H9 (cell line): Measurements from ENCODE around the gene ZBTB17. TPM values are rescaled to one million over a fixed set of nuclear protein-coding genes. Genes with fewer than 3 reads are reported as not detected.

Experiments
- DNase-seq: peaks from one replicate; pipeline ENCODE4 v3.0.0-alpha.2; 2017
- H2AFZ ChIP-seq: one replicate; pipeline ENCODE4 v1.6.1; 2013; ENCODE audit warnings: mild to moderate bottlenecking, low read length, control low read depth, moderate library complexity
- H2AK5ac ChIP-seq: 2 replicates; pipeline ENCODE4 v1.6.1; 2013; ENCODE audit warnings: low read length, control low read depth, mixed read lengths; ENCODE audit not compliant: insufficient read length
- H2BK120ac ChIP-seq: one replicate; pipeline ENCODE4 v1.6.1; 2013; ENCODE audit warnings: low read depth, mild to moderate bottlenecking, low read length, control low read depth, inconsistent platforms; ENCODE audit not compliant: poor library complexity, severe bottlenecking
- H2BK12ac ChIP-seq: 2 replicates; pipeline ENCODE4 v1.6.1; 2013; ENCODE audit warnings: low read length, control low read depth, mixed read lengths, low read depth; ENCODE audit not compliant: insufficient read length
- H2BK15ac ChIP-seq: 2 replicates; pipeline ENCODE4 v1.6.1; 2013; ENCODE audit warnings: low read depth, low read length, control low read depth
- H2BK20ac ChIP-seq: one replicate; pipeline ENCODE4 v1.6.1; 2013; ENCODE audit warnings: low read depth, mild to moderate bottlenecking, low read length, control low read depth, inconsistent platforms; ENCODE audit not compliant: poor library complexity, severe bottlenecking
- H2BK5ac ChIP-seq: 2 replicates; pipeline ENCODE4 v1.6.1; 2013; ENCODE audit warnings: low read length, control low read depth, mixed read lengths; ENCODE audit not compliant: insufficient read length
- H3K14ac ChIP-seq: 2 replicates; pipeline ENCODE4 v1.6.1; 2013; ENCODE audit warnings: low read length, control low read depth; ENCODE audit not compliant: insufficient read depth
- H3K18ac ChIP-seq: 2 replicates; pipeline ENCODE4 v1.6.1; 2013; ENCODE audit warnings: low read depth, mild to moderate bottlenecking, mixed read lengths, low read length, control low read depth; ENCODE audit not compliant: insufficient read length
- H3K23ac ChIP-seq: 2 replicates; pipeline ENCODE4 v1.6.1; 2013; ENCODE audit warnings: low read length, control low read depth, mixed read lengths, low read depth; ENCODE audit not compliant: insufficient read length
- H3K23me2 ChIP-seq: 2 replicates; pipeline ENCODE4 v1.6.1; 2013; ENCODE audit warnings: low read depth, mild to moderate bottlenecking, mixed read lengths, low read length, control low read depth; ENCODE audit not compliant: insufficient read length, poor library complexity, severe bottlenecking
- H3K27ac ChIP-seq: 2 replicates; pipeline ENCODE4 v1.5.1; 2013; ENCODE audit warnings: low read length, control low read depth, mixed read lengths, low read depth; ENCODE audit not compliant: insufficient read length
- H3K27me3 ChIP-seq: 2 replicates; pipeline ENCODE4 v1.6.1; 2013; ENCODE audit warnings: low read length, control low read depth, inconsistent platforms; ENCODE audit not compliant: insufficient read depth
- H3K4ac ChIP-seq: 2 replicates; pipeline ENCODE4 v1.6.1; 2013; ENCODE audit warnings: low read depth, mild to moderate bottlenecking, control low read depth, inconsistent platforms, low read length, moderate library complexity
- H3K4me1 ChIP-seq: 2 replicates; pipeline ENCODE4 v1.6.1; 2013; ENCODE audit warnings: low read length, control low read depth, inconsistent platforms; ENCODE audit not compliant: insufficient read depth
- H3K4me2 ChIP-seq: 2 replicates; pipeline ENCODE4 v1.6.1; 2013; ENCODE audit warnings: low read length, control low read depth, mixed read lengths; ENCODE audit not compliant: insufficient read length, insufficient read depth
- H3K56ac ChIP-seq: 2 replicates; pipeline ENCODE4 v1.6.1; 2013; ENCODE audit warnings: low read depth, mild to moderate bottlenecking, mixed read lengths, low read length, control low read depth; ENCODE audit not compliant: insufficient read length
- H3K79me1 ChIP-seq: 2 replicates; pipeline ENCODE4 v1.6.1; 2013; ENCODE audit warnings: low read depth, mild to moderate bottlenecking, moderate library complexity, low read length, control low read depth, inconsistent platforms; ENCODE audit not compliant: insufficient read depth, poor library complexity, severe bottlenecking
- H3K79me2 ChIP-seq: 2 replicates; pipeline ENCODE4 v1.6.1; 2013; ENCODE audit warnings: low read length, control low read depth, inconsistent platforms; ENCODE audit not compliant: insufficient read depth
- H3K9ac ChIP-seq: 2 replicates; pipeline ENCODE4 v1.6.1; 2013; ENCODE audit warnings: low read length, control low read depth, mixed read lengths; ENCODE audit not compliant: insufficient read length; ENCODE audit errors: extremely low read depth
- H3K9me3 ChIP-seq: one replicate; pipeline ENCODE4 v1.6.1; 2013; ENCODE audit warnings: low read depth, low read length, inconsistent platforms; ENCODE audit not compliant: control insufficient read depth
- H3T11ph ChIP-seq: one replicate; pipeline ENCODE4 v1.6.1; 2013; ENCODE audit warnings: mild to moderate bottlenecking, low read length, control low read depth, inconsistent platforms
- H4K20me1 ChIP-seq: one replicate; pipeline ENCODE4 v1.6.1; 2013; ENCODE audit not compliant: control insufficient read depth, insufficient read length, insufficient read depth
- H4K5ac ChIP-seq: 2 replicates; pipeline ENCODE4 v1.6.1; 2013; ENCODE audit warnings: low read depth, mild to moderate bottlenecking, mixed read lengths, low read length, control low read depth; ENCODE audit not compliant: insufficient read length
- H4K8ac ChIP-seq: replicated peaks from 2 replicates; pipeline ENCODE4 v1.6.1; 2013; ENCODE audit warnings: low read length, control low read depth, mixed read lengths, low read depth; ENCODE audit not compliant: insufficient read length
- H4K91ac ChIP-seq: 2 replicates; pipeline ENCODE4 v1.6.1; 2013; ENCODE audit warnings: low read depth, mild to moderate bottlenecking, moderate library complexity, mixed read lengths, low read length, control low read depth; ENCODE audit not compliant: insufficient read length
- H3K27ac Mint-ChIP-seq, 3 experiments: 2 replicates in 2 of 3; 3 replicates in 1 of 3; pipeline ENCODE4 v1.8.0; 2020 to 2021; ENCODE audit warnings: mixed read lengths in 3 of 3, mild to moderate bottlenecking in 1 of 3, moderate library complexity in 1 of 3
- H3K27me3 Mint-ChIP-seq: 2 replicates; pipeline ENCODE4 v1.8.0; 2021; ENCODE audit warnings: low read depth, mild to moderate bottlenecking, moderate library complexity, mixed read lengths
- H3K36me3 Mint-ChIP-seq, 3 experiments: 2 replicates in 2 of 3; 3 replicates in 1 of 3; pipeline ENCODE4 v1.8.0; 2020 to 2021; ENCODE audit warnings: low read depth in 3 of 3, mixed read lengths in 3 of 3; ENCODE audit not compliant: insufficient read depth in 1 of 3
- H3K4me1 Mint-ChIP-seq, 2 experiments: 2 replicates each; pipeline ENCODE4 v1.8.0; 2020; ENCODE audit warnings: mixed read lengths in 2 of 2
- H3K4me3 Mint-ChIP-seq, 2 experiments: 2 replicates in 1 of 2; 3 replicates in 1 of 2; pipeline ENCODE4 v1.8.0; 2020 to 2021; ENCODE audit warnings: mild to moderate bottlenecking in 2 of 2, mixed read lengths in 2 of 2, moderate library complexity in 1 of 2
- H3K9me3 Mint-ChIP-seq, 2 experiments: 2 replicates in 1 of 2; 3 replicates in 1 of 2; pipeline ENCODE4 v1.8.0; 2020; ENCODE audit warnings: mild to moderate bottlenecking in 2 of 2, mixed read lengths in 2 of 2, moderate library complexity in 1 of 2
- WGBS: extraction: QIAGEN DNeasy Blood & Tissue Kit; methylation state at CpG from one replicate; pipeline ENCODE4 v1.1.7; 2013; ENCODE audit warnings: missing lambda C conversion rate, low lambda C conversion rate, mixed read lengths; ENCODE audit not compliant: insufficient read length; ENCODE audit errors: extremely low coverage; 5-methylcytosine and 5-hydroxymethylcytosine counted together
- total RNA-seq: library from RNA; stranded (reverse); gene quantifications from 2 replicates; pipeline ENCODE4 v1.2.1, GENCODE V29; 2021
- TF ChIP-seq, protein P1 (sequence below): fragments of 200-600 bp; sonication (generic); conservative IDR thresholded peaks from 3 replicates; pipeline ENCODE4 v1.8.0; 2021; ENCODE audit warnings: antibody characterized with exemption, mild to moderate bottlenecking

ZBTB17 gene
- total RNA-seq, 1 experiment from 2014 or later = 16.5 TPM

DNA sequence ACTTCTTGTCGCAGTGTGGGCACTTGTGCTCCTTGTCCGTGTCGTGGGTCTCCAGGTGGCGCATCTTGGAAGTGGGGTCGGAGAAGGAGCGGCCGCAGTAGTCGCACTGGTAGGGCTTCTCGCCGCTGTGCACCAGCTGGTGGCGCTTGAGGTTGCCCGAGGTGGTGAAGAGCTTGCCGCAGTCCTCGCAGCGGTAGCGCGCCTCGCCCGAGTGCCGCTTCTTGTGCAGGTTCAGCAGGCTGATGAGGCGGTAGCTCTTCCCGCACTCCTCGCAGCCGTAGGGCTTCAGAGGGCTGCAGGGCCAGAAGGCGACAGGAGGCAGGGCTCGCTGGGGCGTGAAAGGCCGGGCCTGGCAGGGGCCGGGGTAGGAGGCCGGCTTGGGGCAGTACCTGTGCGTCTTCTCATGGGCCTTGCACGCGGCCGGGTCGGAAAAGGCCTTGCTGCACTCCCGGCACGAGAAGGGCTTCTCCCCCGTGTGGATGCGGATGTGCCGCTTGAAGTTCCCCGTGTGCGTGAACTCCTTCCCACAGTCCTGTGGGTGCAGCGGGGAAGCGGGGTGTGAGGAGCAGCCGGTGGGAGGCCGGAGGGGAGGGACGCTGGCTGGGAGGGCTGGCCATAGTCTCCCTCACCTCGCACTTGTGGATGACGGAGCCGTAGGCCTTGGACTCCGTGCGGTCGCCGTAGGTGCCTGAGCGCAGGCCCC, 31.4 kb downstream of the ZBTB17 start:
- Histone ChIP-seq H4K8ac (no peak overlapping the region), H2AFZ (no peak overlapping the region), H3K4me1 (no peaks in the 10 kb centered on the region), H3K4ac (no peak overlapping the region), H3K27me3 (no peaks in the 10 kb centered on the region), H3K27ac (no peak overlapping the region), H2BK20ac (no peak overlapping the region), H3K9me3 (no peaks in the 10 kb centered on the region), H4K5ac (no peak overlapping the region), H3K14ac (no peak overlapping the region), H3K79me2 (no peaks in the 10 kb centered on the region), H3K56ac (no peak overlapping the region), H3K9ac (no peak overlapping the region), H3K18ac (no peak overlapping the region), H3K23me2 (no peaks in the 10 kb centered on the region), H3K4me2 (no peak overlapping the region), H3K79me1 (no peaks in the 10 kb centered on the region), H3K23ac (no peak overlapping the region), H3T11ph (no peak overlapping the region), H2AK5ac (no peak overlapping the region), H2BK15ac (no peak overlapping the region), H2BK5ac (no peak overlapping the region), H2BK120ac (no peak overlapping the region), H2BK12ac (no peak overlapping the region), H4K20me1 (peaks cover 2% of the 10 kb centered on the region), H4K91ac (no peak overlapping the region)
- Mint-ChIP-seq H3K9me3 (no peaks in the 10 kb centered on the region), H3K4me3 (no peak overlapping the region), H3K4me1 (peaks cover 14 to 17% of the 10 kb centered on the region in 2 experiments), H3K27me3 (no peaks in the 10 kb centered on the region), H3K36me3 (peaks cover 12 to 57% (median 40%) of the 10 kb centered on the region in 3 experiments), H3K27ac (no peak overlapping the region)
- no CpG with 5 or more reads among the region's 55 CpGs for WGBS
- TF ChIP-seq, protein P1, sequence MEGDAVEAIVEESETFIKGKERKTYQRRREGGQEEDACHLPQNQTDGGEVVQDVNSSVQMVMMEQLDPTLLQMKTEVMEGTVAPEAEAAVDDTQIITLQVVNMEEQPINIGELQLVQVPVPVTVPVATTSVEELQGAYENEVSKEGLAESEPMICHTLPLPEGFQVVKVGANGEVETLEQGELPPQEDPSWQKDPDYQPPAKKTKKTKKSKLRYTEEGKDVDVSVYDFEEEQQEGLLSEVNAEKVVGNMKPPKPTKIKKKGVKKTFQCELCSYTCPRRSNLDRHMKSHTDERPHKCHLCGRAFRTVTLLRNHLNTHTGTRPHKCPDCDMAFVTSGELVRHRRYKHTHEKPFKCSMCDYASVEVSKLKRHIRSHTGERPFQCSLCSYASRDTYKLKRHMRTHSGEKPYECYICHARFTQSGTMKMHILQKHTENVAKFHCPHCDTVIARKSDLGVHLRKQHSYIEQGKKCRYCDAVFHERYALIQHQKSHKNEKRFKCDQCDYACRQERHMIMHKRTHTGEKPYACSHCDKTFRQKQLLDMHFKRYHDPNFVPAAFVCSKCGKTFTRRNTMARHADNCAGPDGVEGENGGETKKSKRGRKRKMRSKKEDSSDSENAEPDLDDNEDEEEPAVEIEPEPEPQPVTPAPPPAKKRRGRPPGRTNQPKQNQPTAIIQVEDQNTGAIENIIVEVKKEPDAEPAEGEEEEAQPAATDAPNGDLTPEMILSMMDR = 0 out of 3 replicates have a peak, but pooled peaks have one; percentile 10
- no peak for DNase-seq
